Colon (tissue), 2 donors: ENCODE measurements around the gene SART1.
"Not testable (repeated sequence)": the region's sequence is repeated elsewhere in the genome, so short reads cannot be mapped to it uniquely, and the experiment has no call there.

Source experiments
- FAIRE-seq: peaks from 2 replicates; lab custom pipeline; 2012; peaks lifted over from hg19 to GRCh38; lab: Jason Lieb, UNC
- donor health status: control.
- donor health status: control.

SART1 gene

DNA sequence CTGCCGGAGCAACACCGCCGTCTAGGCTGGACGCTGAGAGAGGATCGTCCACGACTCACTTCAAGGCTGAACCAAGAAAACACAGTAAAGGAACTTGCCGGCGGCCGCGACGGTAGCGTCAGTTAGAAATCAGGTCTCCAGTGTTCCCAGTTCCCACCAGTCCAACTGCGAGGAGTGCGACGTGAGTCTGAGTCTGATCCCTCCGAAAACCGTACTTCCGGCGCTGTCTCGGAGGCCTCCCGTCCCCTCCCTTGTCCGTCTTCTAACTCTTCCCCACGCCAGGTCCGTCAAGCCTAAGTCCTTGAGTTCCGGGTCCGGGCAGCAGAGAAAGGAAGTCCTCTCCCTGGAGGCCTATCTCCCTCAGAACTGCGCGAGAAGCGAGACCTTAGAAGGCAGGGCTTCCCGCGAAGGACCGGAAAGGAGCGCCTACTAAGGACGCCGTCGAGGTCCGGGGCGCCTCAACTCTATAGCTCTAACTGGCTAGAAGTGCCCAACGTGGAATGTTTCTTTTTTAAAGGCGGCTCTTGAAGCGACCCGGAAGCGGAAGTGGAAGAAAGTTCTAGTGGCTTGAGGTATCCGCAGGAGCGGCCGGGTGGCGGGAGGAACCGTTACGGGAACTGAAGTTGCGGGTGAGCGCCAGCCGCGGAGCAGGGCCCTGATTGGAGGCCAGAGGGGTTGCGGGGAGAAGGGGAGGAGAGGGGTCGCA, 40.6 kb downstream of the SART1 start, which contains the start of the genes BANF1 and EIF1AD:
BANF1 (plus strand) TSS at position 562 of the 706 bp plus-strand sequence. CDS start 748 bp downstream, outside the sequence.
EIF1AD (minus strand) TSS at position 216 of the 706 bp plus-strand sequence. CDS start 1,768 bp downstream, outside the sequence.
- FAIRE-seq, result no peak

GRCh38 chr11:66002648-66003225, 41.2 kb downstream of the SART1 start:
- FAIRE-seq, result no peak

DNA sequence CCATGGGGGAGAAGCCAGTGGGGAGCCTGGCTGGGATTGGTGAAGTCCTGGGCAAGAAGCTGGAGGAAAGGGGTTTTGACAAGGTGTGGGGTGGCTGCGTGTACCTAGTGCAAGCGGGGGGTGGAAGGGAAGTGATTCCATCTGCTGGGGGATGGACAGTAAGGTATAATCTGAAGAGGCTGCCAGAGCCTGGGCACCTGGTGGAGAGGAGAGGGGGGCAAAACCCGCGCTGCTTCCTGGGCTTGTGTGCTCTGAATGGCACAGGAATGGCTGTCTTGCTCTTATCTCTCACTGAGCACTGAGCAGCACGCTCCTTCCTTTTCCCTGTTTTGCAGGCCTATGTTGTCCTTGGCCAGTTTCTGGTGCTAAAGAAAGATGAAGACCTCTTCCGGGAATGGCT, 41.8 kb downstream of the SART1 start:
- FAIRE-seq, result no peak

DNA sequence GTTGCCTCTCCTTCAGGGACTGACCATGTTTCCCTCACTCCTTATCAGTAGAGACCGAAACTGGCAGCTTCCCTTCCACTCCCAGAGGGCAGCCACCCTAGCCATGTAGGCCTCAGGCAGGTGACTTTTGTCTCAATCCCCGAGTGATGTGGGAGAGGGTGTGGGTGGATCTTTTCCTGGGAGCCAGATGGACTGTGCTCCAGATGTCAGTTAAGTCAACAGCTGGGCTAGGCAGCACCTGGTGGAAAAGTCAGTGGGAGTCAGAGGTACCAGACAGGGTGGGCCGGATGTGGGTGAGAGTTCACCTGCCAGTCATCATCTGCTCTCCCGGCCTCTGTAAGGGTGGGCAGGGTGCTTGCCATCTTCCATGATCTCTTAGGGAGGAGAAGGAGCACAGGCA, 42.7 kb downstream of the SART1 start:
- FAIRE-seq, result no peak

DNA sequence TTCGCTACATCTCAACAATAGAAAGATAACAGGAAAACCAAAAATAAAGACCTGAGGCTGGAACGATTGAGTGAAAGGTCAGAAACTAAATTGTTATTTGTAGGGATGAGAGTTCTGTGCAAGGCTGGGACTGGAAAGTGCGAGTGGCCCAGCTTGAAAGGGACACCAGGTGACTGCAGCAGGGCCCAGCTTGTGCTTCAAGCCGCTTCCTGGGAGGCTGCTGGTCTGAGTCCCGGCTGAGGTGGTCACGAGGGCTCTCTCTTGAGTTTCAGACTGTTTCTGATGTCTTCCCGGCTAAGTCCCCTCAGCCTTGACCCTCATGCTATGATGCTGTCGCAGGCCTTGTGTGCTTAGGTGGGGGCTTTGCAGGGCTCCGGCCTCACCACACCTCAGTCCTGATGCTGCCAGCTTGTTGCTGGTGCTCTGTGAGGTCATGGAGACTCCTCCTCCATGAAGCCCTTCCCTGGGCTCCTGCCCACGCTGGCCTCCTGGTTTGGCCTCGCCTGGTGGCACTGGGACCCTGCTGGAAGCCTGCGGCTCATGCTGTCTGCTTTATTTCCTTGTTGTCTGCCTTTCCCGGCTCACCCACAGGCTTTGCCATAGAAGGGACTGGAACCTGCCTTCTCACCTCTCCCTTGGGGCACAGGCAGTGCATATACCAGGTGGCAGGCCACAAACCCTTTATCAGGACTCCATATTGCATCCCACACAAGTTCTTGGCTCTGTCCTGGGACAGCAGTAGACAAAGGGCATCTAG, 44.8 kb downstream of the SART1 start:
- FAIRE-seq, result no peak

DNA sequence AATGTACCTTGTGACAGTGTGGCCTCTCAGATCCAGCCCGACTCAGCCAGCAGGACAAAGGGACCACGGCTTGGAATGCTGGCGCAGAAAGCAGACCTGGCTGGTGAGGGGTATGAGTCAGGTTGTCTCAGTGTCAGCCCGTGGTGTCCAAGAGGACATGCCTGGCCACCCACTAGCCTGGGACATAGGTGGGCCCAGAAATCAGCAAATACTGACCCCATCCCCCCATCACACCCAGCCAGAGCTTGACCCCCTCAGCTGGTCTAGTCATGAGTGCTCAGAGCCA, 45.3 kb downstream of the SART1 start:
- FAIRE-seq, result no peak

- FAIRE-seq, result no peak
Measured at GRCh38 chr11:66007201-66007634, 45.7 kb downstream of the SART1 start.

- FAIRE-seq, result no peak
Measured at GRCh38 chr11:66008095-66008467, 46.5 kb downstream of the SART1 start.

GRCh38 chr11:66008468-66009101, 47.1 kb downstream of the SART1 start:
- no peak for FAIRE-seq

DNA sequence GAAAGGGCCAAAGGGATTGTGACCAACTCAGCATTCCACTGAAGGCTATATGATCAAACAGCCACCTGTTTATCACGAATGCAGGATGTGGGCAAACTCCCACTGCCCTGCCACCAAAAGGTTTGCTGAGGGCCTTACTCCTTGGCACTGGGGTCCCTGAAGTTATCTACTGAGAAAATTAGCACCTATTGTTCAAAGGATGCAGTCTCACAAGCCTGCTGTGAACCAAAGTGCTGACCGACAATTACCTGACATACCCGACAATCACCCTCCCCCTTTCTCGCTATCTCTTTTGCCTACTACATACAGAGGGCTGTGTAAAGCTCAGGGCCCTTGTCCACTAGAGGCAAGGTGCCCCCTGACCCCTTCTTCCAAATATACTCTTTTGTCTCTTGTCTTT, 48.5 kb downstream of the SART1 start:
- FAIRE-seq, result not testable (repeated sequence)

DNA sequence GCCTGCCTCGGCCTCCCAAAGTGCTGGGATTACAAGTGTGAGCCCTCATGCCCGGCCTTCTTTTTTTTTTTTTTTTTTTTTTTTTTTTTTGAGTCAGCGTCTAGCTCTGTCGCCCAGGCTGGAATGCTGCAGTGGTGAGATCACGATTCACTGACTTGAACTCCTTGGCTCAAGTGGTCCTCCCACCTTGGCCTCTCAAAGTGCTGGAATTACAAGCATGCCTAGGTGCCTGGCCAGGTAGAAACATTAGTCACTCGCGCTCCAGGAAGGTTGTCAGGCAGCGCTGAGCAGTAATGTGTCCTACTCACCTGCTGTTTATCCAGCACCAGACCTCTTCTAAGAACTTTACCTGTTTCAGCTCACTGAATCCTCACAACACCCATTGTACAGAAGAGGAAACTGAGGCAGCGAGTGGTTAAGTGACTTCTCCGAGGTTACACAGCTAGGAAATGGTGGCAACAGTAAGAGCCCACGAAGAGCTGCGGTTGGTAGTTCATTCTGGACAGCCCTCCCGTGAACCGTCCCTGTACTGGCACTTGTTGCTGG, 49.8 kb downstream of the SART1 start:
- no peak for FAIRE-seq

DNA sequence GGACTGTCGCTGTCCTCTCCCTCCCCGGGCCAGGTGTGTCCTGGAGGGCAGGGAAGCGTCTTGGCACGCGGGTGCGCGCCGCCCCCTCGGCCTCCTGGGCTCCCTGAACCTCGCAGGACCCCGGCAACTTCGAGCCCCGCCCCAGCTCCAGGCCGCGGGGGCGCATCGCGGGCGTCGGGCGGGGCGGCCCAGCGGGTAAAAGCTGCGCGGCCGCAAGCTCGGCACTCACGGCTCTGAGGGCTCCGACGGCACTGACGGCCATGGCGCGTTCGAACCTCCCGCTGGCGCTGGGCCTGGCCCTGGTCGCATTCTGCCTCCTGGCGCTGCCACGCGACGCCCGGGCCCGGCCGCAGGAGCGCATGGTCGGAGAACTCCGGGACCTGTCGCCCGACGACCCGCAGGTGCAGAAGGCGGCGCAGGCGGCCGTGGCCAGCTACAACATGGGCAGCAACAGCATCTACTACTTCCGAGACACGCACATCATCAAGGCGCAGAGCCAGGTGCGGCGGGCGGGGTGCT, 50.3 kb downstream of the SART1 start, which contains the start of gene CST6:
CST6 (plus strand) TSS at position 224 of the 519 bp plus-strand sequence; CDS start at position 261, 37 bp downstream.
- FAIRE-seq, result no peak

DNA sequence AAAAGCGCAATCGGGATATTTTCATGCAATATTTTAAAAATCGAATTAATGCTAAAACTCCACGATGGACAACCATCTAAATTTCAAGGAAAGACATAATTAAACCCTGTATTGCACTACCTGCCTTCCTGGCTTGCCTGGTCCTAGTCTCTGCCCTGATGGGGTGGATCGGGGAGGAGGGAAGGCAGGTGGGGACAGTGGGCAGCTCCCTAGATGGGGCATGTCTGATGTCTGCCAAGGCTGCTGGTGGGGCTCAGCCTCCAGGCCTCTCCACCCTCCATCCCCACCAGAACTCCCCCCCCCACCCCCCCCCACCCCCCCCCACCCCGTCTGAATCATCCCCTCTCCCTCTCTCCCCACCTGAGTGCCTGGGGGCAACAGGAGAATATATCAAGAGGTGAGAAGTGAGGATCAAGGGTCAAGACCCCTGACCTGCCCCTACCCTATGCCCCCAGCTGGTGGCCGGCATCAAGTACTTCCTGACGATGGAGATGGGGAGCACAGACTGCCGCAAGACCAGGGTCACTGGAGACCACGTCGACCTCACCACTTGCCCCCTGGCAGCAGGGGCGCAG, 50.9 kb downstream of the SART1 start:
- no peak for FAIRE-seq

GRCh38 chr11:66012946-66013761, 51.6 kb downstream of the SART1 start:
- no peak for FAIRE-seq

DNA sequence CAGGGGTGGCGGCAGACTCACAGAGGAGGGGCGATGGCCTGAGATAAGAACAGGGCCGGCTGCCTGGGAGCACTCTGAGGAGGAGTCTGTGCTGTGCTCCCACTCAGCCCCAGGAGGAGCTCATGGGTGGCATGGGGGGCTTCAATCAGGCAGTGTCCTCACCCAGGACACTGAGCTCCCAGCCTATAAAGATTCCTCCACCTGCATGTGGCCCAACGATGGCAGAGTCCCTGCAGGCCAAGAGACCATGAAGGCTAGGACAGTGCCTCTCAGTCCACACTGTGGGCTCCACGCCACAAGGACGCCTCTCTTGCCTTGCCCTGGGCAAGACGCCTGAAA, 52.2 kb downstream of the SART1 start:
- no peak for FAIRE-seq

DNA sequence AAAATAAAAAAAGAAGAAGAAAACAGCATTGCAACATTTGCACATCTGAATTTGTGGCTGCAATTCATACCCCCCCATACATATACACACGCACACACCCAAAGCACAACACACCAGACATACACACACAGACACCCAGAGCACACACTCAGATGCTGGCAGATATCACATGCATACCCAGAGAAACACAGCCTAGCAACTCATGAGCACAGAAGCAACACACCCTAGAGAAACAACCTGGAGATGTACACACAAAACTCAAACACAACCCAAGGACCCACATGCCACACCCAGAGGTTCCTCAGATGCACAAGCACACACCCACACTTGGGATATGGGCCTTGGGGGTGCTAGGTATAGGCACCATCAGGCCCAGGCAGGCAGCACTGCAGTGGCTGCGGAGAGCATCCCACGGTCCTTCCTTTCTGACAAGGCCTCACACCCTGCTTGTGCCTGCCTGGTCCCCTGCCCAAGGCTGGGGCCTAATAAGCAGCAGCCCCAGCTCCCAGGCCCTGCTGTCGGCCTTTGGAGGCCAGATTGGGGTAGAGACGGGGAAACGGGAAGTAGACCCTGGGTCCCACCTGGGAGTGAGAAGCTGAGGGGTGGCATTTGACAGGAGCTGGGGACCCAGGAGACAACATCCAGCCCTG, 53.4 kb downstream of the SART1 start:
- no peak for FAIRE-seq

DNA sequence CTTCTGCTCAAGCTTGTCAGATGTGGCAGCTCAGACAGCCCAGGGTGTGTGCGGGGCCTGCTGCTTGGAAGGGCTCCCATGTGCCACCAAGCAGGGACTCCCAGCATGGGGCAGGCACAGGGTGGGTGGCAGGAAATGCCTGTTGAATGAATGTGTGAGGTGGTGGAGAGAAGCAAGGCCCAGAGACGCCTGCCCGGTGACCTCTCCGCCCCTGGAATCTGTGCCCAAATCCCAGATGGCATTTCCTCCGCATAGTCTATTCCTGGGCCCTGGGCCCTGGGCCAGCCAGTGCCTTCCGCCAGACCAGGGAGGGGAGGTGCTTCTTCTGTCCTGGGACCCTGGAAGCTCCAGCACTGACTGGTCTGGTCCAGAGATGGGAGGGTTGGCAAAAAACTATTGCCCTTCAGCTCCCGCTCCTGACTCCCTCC, 53.9 kb downstream of the SART1 start:
- no peak for FAIRE-seq

DNA sequence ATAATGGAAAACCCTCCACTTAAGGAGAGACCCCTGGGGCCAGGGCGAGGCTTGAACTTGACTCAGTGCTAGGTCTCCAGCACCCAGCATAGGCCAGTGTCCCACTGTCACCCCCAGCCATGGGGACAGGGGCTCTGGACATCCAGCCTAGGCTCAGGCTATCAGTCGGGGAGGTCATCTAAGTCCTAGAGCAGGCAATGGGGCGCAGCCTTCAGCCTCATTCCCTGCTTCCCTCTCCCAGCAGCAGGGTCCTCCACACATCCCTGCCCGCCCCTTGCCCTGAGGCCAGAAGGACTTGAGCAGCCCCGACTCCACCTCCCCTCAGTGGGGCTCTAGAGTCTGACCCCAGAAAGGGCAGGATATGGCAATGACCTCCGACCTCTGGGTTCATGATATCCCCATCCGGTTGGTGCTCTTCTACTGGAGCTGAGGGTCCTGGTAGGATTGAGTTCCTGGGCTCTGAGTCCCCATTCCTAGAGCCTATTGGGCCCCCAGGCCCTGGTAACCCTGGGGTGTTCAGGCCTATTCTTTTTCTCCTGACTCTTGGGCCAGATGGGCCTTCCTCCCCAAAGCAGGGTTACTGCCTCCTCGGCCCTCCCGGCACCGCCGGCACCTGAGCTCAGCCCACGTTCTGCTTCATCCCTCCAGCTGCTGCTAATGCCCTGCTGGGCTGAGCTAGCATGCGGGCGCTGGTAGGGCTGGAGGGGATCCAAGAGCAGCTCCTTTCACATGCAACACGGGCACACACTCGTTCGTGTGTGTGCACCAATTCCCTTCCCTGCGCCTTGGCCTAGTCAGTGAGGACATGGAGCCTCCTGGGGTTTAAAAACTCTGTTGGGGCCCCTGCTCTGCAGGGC, 54.6 kb downstream of the SART1 start:
- FAIRE-seq, result no peak

DNA sequence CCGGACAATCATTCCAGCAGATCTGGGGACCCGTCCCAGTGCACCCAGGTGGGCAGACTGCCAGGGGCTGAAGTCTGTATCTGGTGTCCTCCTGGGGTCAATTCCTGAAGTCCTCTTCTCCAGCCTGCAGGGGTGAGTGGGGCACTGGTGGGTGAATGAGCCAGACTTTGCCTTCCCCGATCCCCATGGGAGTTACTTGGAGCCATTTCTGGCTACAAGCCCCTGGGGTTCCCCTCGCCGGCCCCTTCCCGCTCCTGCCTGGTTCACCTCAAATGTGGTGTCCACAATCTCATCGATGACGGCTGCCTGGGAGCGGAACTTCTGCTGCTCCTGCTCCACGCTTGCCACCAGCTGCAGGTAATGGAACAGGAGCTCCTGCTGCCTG, 55.3 kb downstream of the SART1 start:
- no peak for FAIRE-seq

GRCh38 chr11:66017321-66017720, 55.8 kb downstream of the SART1 start:
- FAIRE-seq, result no peak
